Activated naive CD8-positive, alpha-beta T cell treated with anti-CD3 and anti-CD28 coated beads, Interleukin-2, amount 10 ng/mL, durations not matched to agents 7 days and 5 days (primary cell): ENCODE data around the gene ST3GAL3. TPM values are rescaled to one million over a fixed set of nuclear protein-coding genes. Genes with fewer than 3 reads are reported as not detected.
"Not testable (repeated sequence)": the region's sequence is repeated elsewhere in the genome, so short reads cannot be mapped to it uniquely, and the experiment has no call there.

Experiments used
- ATAC-seq: fragments of 150-1000 bp; cut with Tn5 transposase; one replicate; pipeline ENCODE4 v1.10.0; 2021; ENCODE audit warnings: low read depth, moderate library complexity
- POLR2A ChIA-PET: fragments of 350-600 bp; sonication (Branson Sonifier 250); formaldehyde crosslinking; loops from one replicate; lab custom pipeline; 2021; ENCODE audit warnings: antibody characterized with exemption; lab: Charles Lee
- DNase-seq: peaks from one replicate; pipeline ENCODE4 v3.0.0; 2021
- H3K27ac Mint-ChIP-seq: one replicate; pipeline ENCODE4 v1.8.0; 2022; ENCODE audit warnings: mild to moderate bottlenecking, mixed read lengths
- H3K27me3 Mint-ChIP-seq: one replicate; pipeline ENCODE4 v1.8.0; 2022; ENCODE audit warnings: mild to moderate bottlenecking, moderate library complexity, mixed read lengths
- H3K36me3 Mint-ChIP-seq: one replicate; pipeline ENCODE4 v1.8.0; 2021; ENCODE audit warnings: mild to moderate bottlenecking, mixed read lengths
- H3K4me1 Mint-ChIP-seq: one replicate; pipeline ENCODE4 v1.8.0; 2021; ENCODE audit warnings: mixed read lengths
- H3K4me3 Mint-ChIP-seq: one replicate; pipeline ENCODE4 v1.8.0; 2022; ENCODE audit warnings: mild to moderate bottlenecking, moderate library complexity, mixed read lengths
- H3K9me3 Mint-ChIP-seq: one replicate; pipeline ENCODE4 v1.8.0; 2021; ENCODE audit warnings: mixed read lengths
- total RNA-seq, 2 experiments: library from RNA; stranded (reverse); gene quantifications; one replicate each; pipeline ENCODE4 v1.2.3, GENCODE V29; 2021

The ST3GAL3 gene
- total RNA-seq, 2 experiments from 2014 or later = 20.8 TPM

GRCh38 chr1:43770111-43770510 lies 62.8 kb downstream of the ST3GAL3 start:
- Mint-ChIP-seq H3K27ac (no peak overlapping the region), H3K27me3 (no peaks in the 10 kb centered on the region), H3K9me3 (no peaks in the 10 kb centered on the region), H3K4me1 (no peaks in the 10 kb centered on the region), H3K4me3 (no peak overlapping the region), H3K36me3 (peaks cover 6% of the 10 kb centered on the region)
- DNase-seq (no peak), ATAC-seq (no peak)
- POLR2A ChIA-PET = no interaction called here

DNA sequence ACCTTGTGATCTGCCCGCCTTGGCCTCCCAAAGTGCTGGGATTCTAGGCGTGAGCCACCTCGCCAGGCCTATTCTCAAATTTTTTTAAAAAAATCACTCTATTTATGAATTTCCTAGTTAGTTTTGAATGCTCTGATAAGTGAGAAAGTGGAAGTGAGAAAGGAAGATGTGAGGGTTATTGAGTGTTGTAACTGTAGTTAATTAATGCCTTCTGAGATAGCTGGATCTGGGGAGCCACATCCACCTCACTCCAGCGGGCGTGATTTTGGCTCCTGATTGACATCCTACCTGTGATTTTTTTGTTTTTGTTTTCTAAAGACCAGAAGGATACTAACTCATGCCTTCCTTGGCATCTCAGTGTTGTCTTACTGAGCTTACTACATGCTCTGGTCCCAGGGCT lies 65.6 kb downstream of the ST3GAL3 start:
- H3K4me1 Mint-ChIP-seq = no peaks in the 10 kb centered on the region
- H3K36me3 Mint-ChIP-seq = peaks cover 18% of the 10 kb centered on the region
- H3K27ac Mint-ChIP-seq = no peak overlapping the region
- no peak for ATAC-seq
- H3K27me3 Mint-ChIP-seq = no peaks in the 10 kb centered on the region
- H3K4me3 Mint-ChIP-seq = no peak overlapping the region
- peaks cover 3% of the 10 kb centered on the region for H3K9me3 Mint-ChIP-seq
- DNase-seq = no peak
- POLR2A ChIA-PET = no interaction called here

DNA sequence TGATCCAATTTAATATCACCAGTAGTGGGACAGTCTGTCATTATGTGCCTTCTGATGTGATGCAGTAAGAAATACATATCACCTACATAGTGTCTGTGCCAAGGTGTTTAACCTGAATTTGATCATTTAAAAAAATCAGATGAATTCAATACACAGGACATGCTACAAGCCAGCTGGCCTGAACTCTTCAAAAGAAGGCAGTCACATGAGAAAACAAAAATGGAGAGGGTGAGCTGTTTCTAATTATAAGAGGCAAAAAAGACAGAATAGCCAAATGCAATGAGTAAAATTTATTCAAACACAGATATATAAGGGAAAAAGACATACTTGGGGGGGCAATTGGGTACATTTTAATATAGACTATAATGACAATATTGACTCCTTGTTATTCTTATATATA lies 66.5 kb downstream of the ST3GAL3 start:
- H3K9me3 Mint-ChIP-seq = peaks cover 3% of the 10 kb centered on the region
- H3K4me3 Mint-ChIP-seq = no peak overlapping the region
- peaks cover 18% of the 10 kb centered on the region for H3K36me3 Mint-ChIP-seq
- H3K4me1 Mint-ChIP-seq = no peaks in the 10 kb centered on the region
- DNase-seq (no peak), ATAC-seq (no peak)
- no peaks in the 10 kb centered on the region for H3K27me3 Mint-ChIP-seq
- POLR2A ChIA-PET = no interaction called here
- no peak overlapping the region for H3K27ac Mint-ChIP-seq

GRCh38 chr1:43774359-43774758 lies 67.0 kb downstream of the ST3GAL3 start:
- no peak for DNase-seq
- no peak overlapping the region for H3K4me3 Mint-ChIP-seq
- POLR2A ChIA-PET = no interaction called here

DNA sequence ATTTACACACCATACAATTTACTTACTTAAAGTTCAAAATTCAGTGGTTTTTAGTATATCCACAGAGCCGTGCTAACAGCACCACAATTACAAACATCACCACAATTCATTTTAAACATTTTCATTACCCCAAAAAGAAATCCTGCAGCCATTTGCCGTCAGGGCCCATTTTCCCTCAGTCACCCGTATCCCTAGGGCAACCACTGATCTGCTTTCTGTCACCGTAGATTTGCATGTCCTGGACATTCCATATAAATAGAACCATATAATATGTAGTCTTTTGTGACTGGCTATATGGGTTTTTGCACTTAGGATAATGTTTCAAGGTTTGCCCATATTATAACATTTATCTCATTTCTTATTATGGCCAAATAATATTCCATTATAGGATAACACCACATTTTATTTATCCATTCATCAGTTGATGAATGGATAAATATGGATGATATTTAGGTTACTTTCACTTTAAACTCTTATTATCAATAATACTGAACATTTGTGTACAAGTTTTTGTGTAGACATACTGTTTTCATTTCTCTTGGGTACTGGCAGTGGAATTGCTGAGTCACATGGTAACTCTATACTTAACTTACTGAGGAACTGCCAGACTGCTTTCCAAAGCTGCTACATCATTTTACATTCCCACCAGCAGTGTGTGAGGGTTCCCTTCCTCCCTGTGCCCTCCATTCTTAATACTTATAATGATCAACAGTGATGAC lies 68.9 kb downstream of the ST3GAL3 start:
- ATAC-seq (no peak), DNase-seq (no peak)
- peaks cover 37% of the 10 kb centered on the region for H3K36me3 Mint-ChIP-seq
- H3K9me3 Mint-ChIP-seq = peaks cover 9% of the 10 kb centered on the region
- H3K4me1 Mint-ChIP-seq = peaks cover 19% of the 10 kb centered on the region
- POLR2A ChIA-PET = no interaction called here
- H3K4me3 Mint-ChIP-seq = no peak overlapping the region
- H3K27me3 Mint-ChIP-seq = no peaks in the 10 kb centered on the region
- H3K27ac Mint-ChIP-seq = no peak overlapping the region

More at GRCh38 chr1:43774359-43774758, 67.0 kb downstream of the ST3GAL3 start:
- H3K4me1 Mint-ChIP-seq = peaks cover 4% of the 10 kb centered on the region
- peaks cover 23% of the 10 kb centered on the region for H3K36me3 Mint-ChIP-seq
- H3K27ac Mint-ChIP-seq = no peak overlapping the region
- no peak for ATAC-seq
- peaks cover 3% of the 10 kb centered on the region for H3K9me3 Mint-ChIP-seq
- H3K27me3 Mint-ChIP-seq = no peaks in the 10 kb centered on the region

DNA sequence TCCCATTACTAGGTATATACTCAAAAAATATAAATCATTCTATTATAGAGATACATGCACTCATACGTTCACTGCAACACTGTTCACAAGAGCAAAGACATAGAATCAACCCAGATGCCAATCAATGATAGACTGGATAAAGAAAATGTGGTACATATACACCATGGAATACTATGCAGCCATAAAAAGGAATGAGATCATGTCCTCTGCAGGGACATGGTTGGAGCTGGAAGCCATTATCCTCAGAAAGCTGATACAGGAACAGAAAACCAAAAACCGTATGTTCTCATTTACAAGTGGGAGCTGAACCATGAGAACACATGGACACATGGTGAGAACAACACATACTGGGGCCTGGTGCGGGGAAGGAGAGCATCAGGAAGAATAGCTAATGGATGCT lies 70.6 kb downstream of the ST3GAL3 start:
- H3K27ac Mint-ChIP-seq, DNase-seq, POLR2A ChIA-PET, H3K27me3 Mint-ChIP-seq, H3K4me3 Mint-ChIP-seq, ATAC-seq, H3K9me3 Mint-ChIP-seq: not testable (repeated sequence)
- Mint-ChIP-seq H3K36me3 (peaks cover 39% of the 10 kb centered on the region), H3K4me1 (peaks cover 19% of the 10 kb centered on the region)

GRCh38 chr1:43779266-43779665 lies 71.9 kb downstream of the ST3GAL3 start:
- no peaks in the 10 kb centered on the region for H3K27me3 Mint-ChIP-seq
- POLR2A ChIA-PET = no interaction called here
- H3K9me3 Mint-ChIP-seq = peaks cover 9% of the 10 kb centered on the region
- peak overlapping the region; percentile 84 for H3K27ac Mint-ChIP-seq
- H3K4me3 Mint-ChIP-seq = peak overlapping the region; percentile 66
- peaks cover 37% of the 10 kb centered on the region for H3K36me3 Mint-ChIP-seq
- H3K4me1 Mint-ChIP-seq = peaks cover 27% of the 10 kb centered on the region
- DNase-seq (no peak), ATAC-seq (no peak)

DNA sequence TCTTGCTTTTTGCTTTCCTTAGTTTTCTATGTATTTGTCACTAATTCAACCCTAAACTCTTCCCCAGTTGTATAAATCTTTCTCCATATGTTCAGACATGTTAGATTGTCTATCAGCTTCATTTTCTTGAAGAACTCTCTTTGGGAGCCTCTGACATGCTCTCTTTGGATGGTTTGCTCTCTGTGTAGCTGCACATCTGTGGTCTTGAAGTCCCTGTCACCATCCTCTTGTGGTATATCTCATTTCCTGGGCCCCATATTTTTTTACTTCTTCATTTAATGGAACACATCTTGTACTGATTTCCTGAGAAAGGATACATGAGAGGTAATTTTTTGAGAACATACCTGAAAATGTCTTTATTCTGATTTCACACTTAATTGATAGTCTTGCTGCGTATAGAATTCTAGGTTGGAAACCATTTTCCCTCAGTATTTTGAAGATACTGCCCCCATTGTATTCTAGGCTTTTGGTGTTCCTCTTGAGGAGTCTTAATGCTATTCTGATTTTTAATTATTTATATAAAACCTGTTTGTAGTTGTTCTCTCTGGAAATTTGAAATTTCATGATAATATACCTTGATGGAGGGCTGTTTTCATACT lies 72.6 kb downstream of the ST3GAL3 start:
- Mint-ChIP-seq H3K4me1 (peaks cover 27% of the 10 kb centered on the region), H3K9me3 (peaks cover 9% of the 10 kb centered on the region), H3K4me3 (peak overlapping the region; percentile 66), H3K27ac (peak overlapping the region; percentile 84), H3K27me3 (no peaks in the 10 kb centered on the region), H3K36me3 (peaks cover 36% of the 10 kb centered on the region)
- peak; percentile 71 for ATAC-seq
- POLR2A ChIA-PET = no interaction called here
- DNase-seq = no peak

DNA sequence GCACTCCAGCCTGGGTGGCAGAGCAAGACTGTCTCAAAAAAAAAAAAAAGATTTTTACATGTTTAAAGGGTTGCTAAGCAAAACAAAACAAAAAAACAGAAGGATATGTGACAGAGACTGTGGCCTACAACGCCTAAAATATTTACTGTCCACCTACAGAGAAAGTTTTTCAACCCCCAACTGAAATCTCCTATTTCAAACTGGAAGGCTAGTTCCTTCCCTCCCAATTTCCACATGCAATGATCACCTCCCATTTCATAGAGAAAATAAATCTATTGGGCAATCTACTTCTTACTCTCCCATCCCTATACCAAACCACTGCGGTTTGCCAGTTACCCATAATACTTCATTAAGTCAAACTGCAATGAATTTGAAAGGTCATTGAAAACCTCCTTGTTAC lies 74.2 kb downstream of the ST3GAL3 start:
- ATAC-seq (no peak), DNase-seq (no peak)
- peaks cover 27% of the 10 kb centered on the region for H3K4me1 Mint-ChIP-seq
- POLR2A ChIA-PET = no interaction called here
- H3K27me3 Mint-ChIP-seq = no peaks in the 10 kb centered on the region
- no peak overlapping the region for H3K27ac Mint-ChIP-seq
- H3K36me3 Mint-ChIP-seq = peaks cover 32% of the 10 kb centered on the region
- H3K4me3 Mint-ChIP-seq = no peak overlapping the region
- peaks cover 9% of the 10 kb centered on the region for H3K9me3 Mint-ChIP-seq

DNA sequence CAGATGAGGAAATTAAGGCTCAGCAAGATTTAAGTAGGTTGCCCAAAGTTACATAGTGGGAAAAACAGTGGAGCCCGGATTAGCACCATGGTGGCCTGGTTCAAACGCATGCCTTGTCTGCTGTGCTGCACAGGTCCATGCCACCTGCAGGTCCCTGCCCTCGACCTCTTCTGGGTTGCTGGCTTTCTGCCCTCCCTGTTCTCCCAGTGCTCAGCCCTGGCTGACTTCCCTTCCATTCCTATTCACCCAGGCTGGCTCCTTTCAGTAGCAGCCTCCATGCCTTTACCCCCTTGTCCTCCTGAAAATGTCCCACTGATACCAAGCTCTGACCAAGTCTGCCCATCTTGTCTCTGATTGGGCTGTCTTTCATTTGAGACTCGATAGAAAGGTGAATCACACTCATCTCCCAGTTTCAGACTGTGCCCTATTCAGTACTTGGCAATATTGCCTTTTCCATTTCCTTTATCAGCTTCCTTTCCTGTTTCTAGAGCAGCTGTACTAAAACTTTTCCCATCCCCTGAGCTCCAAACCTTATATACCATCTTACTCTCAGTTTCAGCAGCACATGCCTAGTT lies 75.8 kb downstream of the ST3GAL3 start:
- no peak for ATAC-seq
- H3K9me3 Mint-ChIP-seq = peaks cover 7% of the 10 kb centered on the region
- no peak overlapping the region for H3K27ac Mint-ChIP-seq
- H3K4me1 Mint-ChIP-seq = peaks cover 27% of the 10 kb centered on the region
- no peak overlapping the region for H3K4me3 Mint-ChIP-seq
- H3K27me3 Mint-ChIP-seq = no peaks in the 10 kb centered on the region
- POLR2A ChIA-PET = no interaction called here
- H3K36me3 Mint-ChIP-seq = peaks cover 24% of the 10 kb centered on the region
- no peak for DNase-seq

- DNase-seq (no peak), ATAC-seq (no peak)
- H3K36me3 Mint-ChIP-seq = peaks cover 24% of the 10 kb centered on the region
- H3K9me3 Mint-ChIP-seq = peaks cover 7% of the 10 kb centered on the region
- H3K27ac Mint-ChIP-seq = no peak overlapping the region
- H3K4me1 Mint-ChIP-seq = peaks cover 27% of the 10 kb centered on the region
- no peaks in the 10 kb centered on the region for H3K27me3 Mint-ChIP-seq
- POLR2A ChIA-PET = no interaction called here
- no peak overlapping the region for H3K4me3 Mint-ChIP-seq
Observed at GRCh38 chr1:43783671-43784205, 76.4 kb downstream of the ST3GAL3 start.

DNA sequence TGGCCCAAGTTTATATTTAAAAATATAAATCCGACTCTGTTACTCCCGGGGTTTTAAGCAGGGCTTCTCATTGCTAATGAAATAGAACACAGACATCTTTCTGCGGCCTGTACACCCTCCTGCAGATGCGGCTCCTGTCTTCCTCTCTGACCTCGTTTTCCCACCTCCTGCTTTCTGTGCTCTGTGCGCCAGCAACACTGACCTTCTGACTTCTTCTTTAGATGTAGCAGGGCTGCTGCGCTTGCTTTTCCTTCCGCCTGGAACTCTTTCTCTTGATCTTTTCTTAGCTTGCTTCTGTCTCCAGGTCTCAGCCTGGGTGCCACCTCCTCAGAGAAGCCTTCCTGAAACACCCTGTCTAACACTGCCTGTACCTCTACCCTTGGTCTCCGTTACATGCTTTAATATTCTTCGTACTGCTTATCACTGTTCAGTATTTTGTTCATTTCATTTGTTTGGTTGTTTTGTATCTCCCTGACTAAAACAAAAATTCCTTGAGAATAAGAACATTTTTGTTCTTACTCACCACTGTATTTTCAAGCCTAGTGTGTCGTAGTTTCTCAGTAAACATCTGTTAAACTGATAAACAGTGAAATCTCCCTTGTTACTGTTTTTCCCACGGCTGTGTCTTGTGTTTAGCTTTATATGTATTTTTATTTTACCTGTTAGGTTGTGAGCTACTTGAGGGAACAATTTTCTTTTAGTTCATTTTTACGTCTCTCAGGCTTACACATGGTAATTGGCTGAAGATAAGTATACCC lies 79.0 kb downstream of the ST3GAL3 start:
- DNase-seq (no peak), ATAC-seq (no peak)
- Mint-ChIP-seq H3K4me3 (no peak overlapping the region), H3K27me3 (no peaks in the 10 kb centered on the region), H3K9me3 (no peaks in the 10 kb centered on the region), H3K36me3 (peaks cover 8% of the 10 kb centered on the region), H3K4me1 (peaks cover 17% of the 10 kb centered on the region), H3K27ac (no peak overlapping the region)
- POLR2A ChIA-PET = no interaction called here

- ATAC-seq (no peak), DNase-seq (no peak)
- peaks cover 6% of the 10 kb centered on the region for H3K36me3 Mint-ChIP-seq
- POLR2A ChIA-PET = no interaction called here
- no peak overlapping the region for H3K27ac Mint-ChIP-seq
- H3K4me1 Mint-ChIP-seq = peaks cover 17% of the 10 kb centered on the region
- no peaks in the 10 kb centered on the region for H3K9me3 Mint-ChIP-seq
- no peak overlapping the region for H3K4me3 Mint-ChIP-seq
- no peaks in the 10 kb centered on the region for H3K27me3 Mint-ChIP-seq
Observed at GRCh38 chr1:43786960-43787359, 79.6 kb downstream of the ST3GAL3 start.
